ENCODE data around the gene UBE3D.

DNA sequence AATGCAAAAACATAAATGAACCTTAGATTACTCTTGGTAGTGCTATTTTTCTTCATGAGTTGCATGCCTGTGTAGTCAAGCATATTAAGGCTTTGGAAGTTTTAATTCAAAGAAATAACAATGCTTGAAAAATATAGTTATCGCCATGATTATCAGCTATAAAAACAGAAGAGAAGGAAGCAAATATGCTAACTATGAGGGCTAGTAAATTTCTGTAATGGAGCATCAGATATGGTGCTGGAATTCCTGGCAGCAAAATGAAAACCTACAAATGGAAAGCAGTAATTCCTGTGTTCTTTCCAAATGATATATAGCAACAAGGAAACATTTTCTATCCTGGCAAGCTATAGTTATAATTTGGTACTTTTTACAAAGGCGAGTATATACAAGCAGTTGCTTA, 31.6 kb upstream of the UBE3D start:
- TF ChIP-seq, protein P1, sequence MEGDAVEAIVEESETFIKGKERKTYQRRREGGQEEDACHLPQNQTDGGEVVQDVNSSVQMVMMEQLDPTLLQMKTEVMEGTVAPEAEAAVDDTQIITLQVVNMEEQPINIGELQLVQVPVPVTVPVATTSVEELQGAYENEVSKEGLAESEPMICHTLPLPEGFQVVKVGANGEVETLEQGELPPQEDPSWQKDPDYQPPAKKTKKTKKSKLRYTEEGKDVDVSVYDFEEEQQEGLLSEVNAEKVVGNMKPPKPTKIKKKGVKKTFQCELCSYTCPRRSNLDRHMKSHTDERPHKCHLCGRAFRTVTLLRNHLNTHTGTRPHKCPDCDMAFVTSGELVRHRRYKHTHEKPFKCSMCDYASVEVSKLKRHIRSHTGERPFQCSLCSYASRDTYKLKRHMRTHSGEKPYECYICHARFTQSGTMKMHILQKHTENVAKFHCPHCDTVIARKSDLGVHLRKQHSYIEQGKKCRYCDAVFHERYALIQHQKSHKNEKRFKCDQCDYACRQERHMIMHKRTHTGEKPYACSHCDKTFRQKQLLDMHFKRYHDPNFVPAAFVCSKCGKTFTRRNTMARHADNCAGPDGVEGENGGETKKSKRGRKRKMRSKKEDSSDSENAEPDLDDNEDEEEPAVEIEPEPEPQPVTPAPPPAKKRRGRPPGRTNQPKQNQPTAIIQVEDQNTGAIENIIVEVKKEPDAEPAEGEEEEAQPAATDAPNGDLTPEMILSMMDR (conservative IDR thresholded peaks at IDR 0.05), result no peak
- no peak for TF ChIP-seq EZH2 (IDR thresholded peaks at IDR 0.05; ENCODE audit: low read depth)
